Spleen (tissue), 7 donors: Measurements from ENCODE around the gene PIM3.

Source experiments
- POLR2A ChIP-seq, 3 donors: fragments of 450-650 bp; IDR thresholded peaks; one replicate each; pipeline ENCODE4 v1.5.1; 2017; ENCODE audit warnings: antibody characterized with exemption in 3 of 3, mild to moderate bottlenecking in 1 of 3
- POLR2AphosphoS5 ChIP-seq, 3 donors: sonication (generic); formaldehyde crosslinking; IDR thresholded peaks; one replicate each; pipeline ENCODE4 v1.5.1; 2017; ENCODE audit warnings: antibody characterized with exemption in 3 of 3
- TF ChIP-seq, protein P1 (sequence below), 11 experiments: fragments of 200-600 bp in 7 of 11; fragments of 450-650 bp in 4 of 11; sonication (generic) in 4 of 11; IDR thresholded peaks in 8 of 11; conservative IDR thresholded peaks in 3 of 11; 1 replicate in 7 of 11; 2 replicates in 4 of 11; pipeline versions ENCODE4 v1.4.0 to v1.8.0; 2016 to 2021; ENCODE audit warnings: antibody characterized with exemption in 11 of 11, inconsistent platforms in 4 of 11, mild to moderate bottlenecking in 1 of 11
- donor health status: DM: no; HTN: no; CAD: no; lungs with moderate emphysema.
- donor health status: DM: no; HTN: no; CAD: no.
- donor health status: DM: no; HTN: no; CAD: no.

DNA sequence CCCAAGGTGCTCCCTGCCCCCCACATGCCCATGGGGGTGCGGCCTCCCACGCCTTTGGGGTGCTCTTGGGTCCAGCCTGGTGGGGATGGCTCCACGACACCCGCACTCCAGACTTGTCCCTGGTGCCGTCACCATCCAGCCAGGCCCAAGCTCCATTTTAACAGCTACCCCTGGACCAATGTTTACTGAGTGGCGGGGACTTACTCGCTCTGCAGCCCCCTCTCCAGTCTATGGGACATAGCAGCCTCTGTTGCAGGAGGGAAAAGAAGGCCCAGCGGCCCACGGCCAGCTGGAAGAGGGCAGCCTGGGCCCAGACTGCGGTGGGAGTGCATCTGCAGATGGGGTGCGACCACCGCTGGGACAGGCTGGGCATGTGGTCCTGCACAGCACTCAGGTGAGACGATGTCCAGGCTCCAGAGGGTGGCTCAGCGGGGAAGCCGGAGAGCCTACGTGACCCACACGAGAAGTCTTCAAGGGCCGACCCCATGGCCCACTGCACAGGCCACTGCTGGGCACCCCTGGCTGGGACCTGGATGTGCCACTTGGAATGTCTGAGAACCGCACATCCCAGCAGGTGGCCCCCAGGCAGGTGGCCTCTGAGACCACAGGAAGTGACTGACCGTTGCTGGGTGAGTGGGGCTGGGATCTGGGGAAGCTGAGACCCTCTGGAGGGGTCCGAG lies 33.9 kb downstream of the PIM3 start:
- TF ChIP-seq, protein P1, sequence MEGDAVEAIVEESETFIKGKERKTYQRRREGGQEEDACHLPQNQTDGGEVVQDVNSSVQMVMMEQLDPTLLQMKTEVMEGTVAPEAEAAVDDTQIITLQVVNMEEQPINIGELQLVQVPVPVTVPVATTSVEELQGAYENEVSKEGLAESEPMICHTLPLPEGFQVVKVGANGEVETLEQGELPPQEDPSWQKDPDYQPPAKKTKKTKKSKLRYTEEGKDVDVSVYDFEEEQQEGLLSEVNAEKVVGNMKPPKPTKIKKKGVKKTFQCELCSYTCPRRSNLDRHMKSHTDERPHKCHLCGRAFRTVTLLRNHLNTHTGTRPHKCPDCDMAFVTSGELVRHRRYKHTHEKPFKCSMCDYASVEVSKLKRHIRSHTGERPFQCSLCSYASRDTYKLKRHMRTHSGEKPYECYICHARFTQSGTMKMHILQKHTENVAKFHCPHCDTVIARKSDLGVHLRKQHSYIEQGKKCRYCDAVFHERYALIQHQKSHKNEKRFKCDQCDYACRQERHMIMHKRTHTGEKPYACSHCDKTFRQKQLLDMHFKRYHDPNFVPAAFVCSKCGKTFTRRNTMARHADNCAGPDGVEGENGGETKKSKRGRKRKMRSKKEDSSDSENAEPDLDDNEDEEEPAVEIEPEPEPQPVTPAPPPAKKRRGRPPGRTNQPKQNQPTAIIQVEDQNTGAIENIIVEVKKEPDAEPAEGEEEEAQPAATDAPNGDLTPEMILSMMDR (IDR thresholded peaks at IDR 0.05 in 8 of 11, conservative IDR thresholded peaks at IDR 0.05 in 3 of 11), result no peak
- TF ChIP-seq POLR2A (IDR thresholded peaks at IDR 0.05) (no peak), POLR2AphosphoS5 (IDR thresholded peaks at IDR 0.05) (no peak)
